HG03520 (cell line): ENCODE measurements around the gene ZSCAN9.

Source experiments
- ATAC-seq: cut with Tn5 transposase; IDR thresholded peaks from one replicate; pipeline ENCODE4 v1.9.1; 2021; ENCODE audit warnings: mild to moderate bottlenecking, moderate library complexity; ENCODE audit not compliant: unreplicated experiment

The ZSCAN9 gene

DNA sequence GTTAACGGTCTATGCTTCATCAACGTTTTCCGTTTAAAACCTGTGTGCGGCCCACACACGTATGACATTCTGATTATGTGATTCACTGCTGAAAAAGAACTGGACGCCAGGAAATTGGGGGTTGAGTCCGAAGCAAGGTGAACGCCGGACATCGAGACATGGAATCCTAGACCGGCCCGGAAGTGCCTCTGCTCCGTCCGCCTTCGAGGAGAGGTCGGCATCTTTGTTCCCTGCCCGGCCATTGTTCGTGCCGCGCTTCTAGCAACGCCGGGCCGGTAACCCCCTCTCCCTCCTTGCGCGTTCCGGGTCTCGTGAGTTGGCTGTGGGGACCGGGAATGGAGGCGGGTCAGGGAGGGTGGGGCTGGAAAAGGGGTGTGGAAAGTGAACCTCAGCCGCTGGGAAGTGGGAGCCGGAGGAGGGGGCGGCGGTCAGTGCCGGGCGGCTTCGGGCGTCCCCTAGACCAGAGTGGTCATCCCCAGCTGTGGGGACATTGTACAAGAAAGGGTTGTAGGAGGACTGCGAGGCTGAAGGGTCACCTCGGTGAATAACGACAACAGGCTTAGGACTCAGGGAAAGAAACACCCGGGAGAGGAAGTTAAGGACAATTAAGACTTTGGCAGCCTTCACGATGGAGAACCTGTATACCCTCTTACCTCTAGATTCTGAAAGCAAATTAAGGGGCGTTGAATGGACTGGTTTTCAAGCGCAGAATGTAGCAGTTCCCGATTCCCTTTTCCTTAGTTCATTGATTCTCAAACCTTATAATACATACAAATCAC lies at the start of gene ZSCAN9:
Gene ZSCAN9 (plus strand): TSS at position 220 of the 779 bp plus-strand sequence. CDS start 1,810 bp downstream, outside the sequence.
- ATAC-seq: peak; percentile 82

DNA sequence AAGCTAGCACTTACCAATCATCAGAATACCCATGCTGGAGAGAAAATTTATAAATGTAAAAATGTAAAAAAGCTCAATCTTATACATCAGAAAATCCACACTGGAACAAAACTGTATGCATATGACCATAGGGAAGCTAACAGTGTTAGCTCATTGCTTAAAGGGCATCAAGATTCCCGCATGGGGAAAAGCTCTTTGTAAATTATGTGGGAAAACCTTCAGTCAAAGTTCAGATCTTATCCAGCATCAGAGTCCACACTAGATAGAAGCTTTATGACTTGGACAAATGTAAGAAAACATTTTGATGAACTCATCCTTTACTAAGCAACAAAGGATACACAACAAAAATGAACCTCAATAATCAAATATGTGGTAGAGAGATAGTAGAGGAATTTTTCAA lies 48.7 kb upstream of the ZSCAN9 start:
- no peak for ATAC-seq

DNA sequence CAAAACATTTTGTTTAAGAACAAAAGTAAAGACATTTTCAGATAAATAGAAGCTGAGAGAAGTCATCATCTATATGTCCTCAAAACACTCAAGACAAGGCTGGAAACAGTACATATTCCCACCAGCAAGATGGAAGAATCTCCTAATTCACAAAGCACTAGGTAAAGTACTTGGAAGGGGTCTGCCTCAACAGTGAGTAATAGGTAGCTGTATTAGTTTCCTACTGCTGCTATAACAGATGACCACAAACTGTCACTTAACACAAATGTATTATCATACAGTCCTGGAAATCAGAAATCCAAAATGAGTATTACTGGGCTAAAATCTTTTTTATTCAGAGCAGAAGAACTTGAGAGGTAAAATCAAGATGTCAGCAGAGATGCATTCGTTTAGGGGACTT lies 42.8 kb upstream of the ZSCAN9 start:
- ATAC-seq: no peak

DNA sequence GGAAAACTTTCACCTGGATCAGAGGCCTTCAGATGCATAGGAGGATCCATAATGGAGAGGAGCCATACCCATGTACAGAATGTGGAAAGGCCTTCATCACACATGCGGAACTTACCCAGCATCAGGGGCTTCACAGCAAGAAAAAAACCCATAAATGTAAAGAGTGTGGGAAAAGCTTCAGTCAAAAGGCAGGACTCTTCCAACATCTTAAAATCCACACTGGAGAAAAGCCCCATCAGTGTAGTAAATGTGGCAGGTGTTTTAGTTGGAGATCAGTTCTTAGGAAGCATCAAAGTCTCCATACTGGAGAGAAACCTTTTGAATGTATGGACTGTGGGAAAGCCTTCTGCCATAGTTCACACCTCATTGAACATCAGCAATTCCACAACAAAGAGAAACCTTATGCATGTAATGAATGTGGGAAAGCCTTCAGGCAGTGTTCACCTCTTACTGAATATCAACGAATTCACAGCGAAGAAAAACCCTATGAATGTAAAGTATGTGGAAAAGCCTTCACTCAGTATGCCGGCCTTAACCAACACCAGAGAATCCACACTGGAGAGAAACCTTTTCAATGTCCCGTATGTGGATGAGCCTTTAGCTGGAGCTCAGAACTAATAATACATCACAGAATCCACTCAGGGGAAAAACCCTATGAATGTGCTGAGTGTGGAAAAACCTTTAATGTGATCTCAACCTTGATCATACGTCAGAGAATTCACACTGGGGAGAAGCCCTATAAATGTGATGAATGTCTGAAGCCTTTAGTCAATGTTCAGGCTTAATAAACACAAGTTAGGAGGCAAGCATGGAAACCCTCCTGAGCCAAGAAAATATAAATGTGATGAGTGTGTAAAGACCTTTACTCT lies 36.7 kb upstream of the ZSCAN9 start:
- ATAC-seq: no peak

DNA sequence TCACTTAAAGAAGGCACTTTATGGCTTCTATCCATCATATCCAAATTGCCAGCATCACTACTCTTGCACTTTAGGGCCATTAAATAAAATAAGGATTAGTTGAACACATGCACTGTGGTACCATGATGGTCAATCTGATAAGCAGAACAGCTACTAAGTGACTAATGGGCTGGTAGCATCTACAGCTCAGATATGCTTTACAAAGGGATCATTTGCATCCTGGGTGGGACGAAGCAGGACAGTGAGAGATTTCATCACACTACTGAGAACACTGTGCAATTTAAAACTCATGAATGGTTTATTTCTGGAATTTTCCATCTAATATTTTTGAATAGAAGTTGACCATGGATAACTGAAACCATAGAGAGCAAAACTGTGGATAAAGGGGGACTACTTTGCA lies 25.1 kb upstream of the ZSCAN9 start:
- ATAC-seq: no peak

GRCh38 chr6:28203201-28203600 lies 21.9 kb upstream of the ZSCAN9 start:
- no peak for ATAC-seq

DNA sequence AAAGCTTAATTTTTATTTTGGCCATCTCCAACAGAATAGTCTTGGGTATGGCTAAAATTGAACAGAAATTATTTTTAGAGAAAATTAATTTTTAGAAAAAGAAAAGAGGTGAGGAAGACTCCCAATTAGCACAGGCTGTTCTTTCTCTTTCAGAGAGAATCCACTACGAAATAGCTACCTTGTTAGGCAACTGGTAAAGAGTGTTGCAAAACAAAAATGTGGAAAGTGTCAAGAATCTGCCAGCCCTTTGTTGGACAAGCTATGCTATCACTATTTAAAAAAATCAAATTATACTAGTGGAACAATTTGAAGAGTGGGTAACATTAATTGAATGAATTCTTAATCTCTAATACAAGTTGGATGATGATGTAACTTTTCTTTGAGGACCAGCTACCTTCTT lies 19.2 kb upstream of the ZSCAN9 start:
- ATAC-seq: no peak

- ATAC-seq: no peak
Measured at GRCh38 chr6:28206527-28206926, 18.5 kb upstream of the ZSCAN9 start.

DNA sequence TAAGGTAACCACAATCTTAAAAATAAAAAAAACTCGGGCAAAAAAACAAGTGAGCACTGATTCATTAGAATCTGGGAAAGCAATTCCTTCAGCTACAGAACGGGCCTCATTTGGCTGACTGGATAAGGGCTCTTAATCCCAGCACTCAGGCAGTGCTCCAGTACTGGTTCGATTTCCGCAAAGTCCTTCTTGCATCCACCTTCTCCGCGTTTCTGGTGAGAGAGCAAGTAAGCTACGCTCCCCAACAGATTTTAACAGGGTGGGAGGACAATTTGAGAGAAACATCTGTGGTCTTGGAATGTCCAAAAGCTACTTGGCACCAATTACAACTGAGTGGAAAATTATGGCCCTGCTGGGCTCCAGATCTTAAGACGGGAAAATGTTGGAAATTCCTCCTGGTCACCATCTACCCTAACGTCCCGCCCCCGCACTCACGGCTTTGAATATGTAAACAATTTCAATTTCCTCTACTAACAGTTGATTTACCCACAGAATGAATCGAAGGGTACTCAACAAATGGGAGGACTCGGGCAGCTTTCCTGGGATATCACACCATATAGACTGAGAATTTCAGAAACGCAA lies 18.1 kb upstream of the ZSCAN9 start:
- no peak for ATAC-seq

- no peak for ATAC-seq
Measured at GRCh38 chr6:28207510-28208110, 17.5 kb upstream of the ZSCAN9 start.

DNA sequence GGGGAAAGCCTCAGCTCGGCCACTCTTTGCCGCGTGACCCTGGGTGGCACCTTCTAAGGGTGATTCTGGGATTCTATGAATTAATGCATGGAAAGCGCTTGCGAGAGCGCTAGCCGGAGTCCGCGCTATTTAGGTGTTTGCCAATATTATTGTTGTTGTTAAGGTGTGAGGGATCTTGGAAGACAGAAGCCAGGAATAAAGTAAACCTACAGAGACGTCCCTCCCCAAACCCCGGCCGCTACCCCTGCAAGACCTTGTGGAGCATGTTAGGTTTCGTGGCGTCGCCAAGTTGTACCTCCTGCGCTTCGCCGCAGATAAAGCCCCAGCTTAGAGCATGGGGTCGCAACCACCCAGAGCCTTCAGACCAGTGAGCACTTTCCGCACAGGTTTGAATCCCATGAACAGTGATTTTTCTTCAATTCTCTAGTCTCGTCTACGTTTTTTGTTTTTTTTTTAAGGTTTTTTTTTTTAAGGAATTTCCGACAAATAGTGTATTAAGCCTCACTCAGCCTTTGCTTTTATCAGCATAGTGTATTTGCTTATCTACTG lies 16.9 kb upstream of the ZSCAN9 start:
- ATAC-seq: no peak

DNA sequence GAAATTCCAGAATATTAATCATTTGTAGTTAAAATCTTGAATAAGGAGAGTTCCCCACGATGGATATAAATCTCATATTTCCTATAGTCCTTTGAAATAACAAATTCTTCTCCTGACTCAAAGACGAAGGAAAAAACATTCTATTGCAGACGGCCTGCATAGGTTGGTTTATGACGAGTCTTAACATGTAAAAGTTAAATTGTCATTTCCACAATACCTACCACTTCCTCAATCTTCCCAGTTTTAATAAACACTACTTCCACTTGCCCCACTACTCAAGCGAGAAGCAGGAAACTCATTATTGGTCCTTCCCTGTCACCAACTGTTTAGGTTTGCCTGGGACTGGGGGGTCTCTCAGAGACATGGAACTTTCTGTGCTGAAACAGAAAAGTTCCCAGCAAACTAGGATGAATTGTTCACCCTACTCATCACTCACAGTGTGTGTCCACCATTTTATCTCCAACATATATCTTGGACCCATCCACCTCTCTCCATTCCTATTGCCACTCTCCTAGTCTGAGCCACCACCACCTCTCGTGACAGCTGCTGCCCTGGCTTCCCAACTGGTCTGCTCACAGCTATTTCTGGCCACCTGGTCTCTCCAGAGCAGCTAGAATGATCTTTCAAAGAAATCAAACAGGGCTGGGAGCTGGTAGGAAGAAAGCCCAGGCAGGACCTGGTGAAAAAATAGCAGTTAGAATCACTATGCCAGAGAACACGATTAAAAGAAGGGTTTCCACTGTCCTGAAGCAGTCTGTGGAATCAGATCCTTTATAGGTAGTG lies 15.1 kb upstream of the ZSCAN9 start:
- no peak for ATAC-seq

DNA sequence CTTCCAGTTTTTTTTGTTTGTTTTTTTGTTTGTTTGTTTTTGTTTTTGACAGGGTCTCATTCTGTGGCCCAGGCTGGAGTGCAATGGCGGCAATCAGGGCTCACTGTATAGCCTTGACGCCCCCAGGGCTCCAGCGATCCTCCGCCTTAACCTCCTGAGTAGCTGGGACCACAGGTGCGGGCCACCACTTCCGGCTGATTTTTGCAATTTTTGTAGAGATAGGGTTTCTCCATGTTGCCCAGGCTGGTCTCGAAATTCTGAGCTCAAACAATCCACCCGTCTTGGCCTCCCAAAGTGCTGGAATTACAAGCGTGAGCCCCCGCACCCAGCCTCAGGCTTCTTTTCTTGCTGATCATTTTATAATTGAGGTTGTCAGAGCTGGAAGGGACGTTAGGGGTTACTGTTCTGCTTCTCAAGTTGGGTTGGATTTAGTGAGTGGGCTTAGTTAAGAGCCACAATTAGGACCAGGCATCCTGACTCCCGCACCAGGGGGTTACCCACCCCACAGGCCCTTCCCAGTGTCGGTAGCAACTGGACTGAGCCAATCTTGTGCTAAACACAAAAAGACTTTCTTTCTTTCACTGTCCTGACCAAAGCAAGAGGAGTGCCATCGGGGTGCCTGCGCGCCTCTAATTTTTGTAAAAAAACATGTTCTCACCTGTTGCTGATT lies 13.1 kb upstream of the ZSCAN9 start:
- ATAC-seq: no peak

- peak; percentile 47 for ATAC-seq
Measured at GRCh38 chr6:28212510-28213212, 12.4 kb upstream of the ZSCAN9 start.

DNA sequence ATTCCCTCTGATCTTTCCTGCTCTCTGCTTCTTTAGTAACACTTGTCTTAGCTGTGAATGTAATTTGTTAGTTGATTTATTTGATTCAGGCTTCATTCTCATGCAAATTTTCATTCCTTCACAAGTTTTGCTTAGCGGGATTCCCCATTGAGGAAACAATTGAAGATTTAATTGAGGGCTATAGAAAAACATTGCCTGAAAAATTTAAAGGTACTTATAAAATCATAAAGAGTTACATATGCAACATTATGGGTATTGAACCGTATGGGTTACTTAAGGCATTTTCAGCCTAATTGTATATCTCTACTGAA lies 11.9 kb upstream of the ZSCAN9 start:
- no peak for ATAC-seq

- ATAC-seq: no peak
Measured at GRCh38 chr6:28215425-28215824, 9.7 kb upstream of the ZSCAN9 start.

DNA sequence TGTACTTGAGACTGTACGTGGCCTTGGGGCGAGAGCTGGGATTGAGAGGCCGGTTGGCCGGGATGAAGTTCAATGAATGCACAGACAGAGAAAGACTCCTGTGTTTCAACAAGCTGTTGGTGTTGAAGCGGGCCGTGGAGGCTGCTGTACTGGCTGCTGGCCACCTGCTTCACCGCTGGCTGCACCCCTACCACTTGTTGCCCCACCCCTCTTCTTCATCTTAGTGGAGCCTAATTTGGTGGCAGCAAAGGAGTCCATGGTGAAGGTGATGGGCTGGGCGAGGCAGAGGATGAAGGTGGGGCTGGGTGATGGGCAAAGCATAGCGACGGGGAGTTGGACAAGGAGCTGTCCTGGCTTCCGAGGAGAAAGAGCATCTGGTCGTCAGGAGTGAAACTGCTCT lies 7.2 kb upstream of the ZSCAN9 start:
- ATAC-seq: no peak

DNA sequence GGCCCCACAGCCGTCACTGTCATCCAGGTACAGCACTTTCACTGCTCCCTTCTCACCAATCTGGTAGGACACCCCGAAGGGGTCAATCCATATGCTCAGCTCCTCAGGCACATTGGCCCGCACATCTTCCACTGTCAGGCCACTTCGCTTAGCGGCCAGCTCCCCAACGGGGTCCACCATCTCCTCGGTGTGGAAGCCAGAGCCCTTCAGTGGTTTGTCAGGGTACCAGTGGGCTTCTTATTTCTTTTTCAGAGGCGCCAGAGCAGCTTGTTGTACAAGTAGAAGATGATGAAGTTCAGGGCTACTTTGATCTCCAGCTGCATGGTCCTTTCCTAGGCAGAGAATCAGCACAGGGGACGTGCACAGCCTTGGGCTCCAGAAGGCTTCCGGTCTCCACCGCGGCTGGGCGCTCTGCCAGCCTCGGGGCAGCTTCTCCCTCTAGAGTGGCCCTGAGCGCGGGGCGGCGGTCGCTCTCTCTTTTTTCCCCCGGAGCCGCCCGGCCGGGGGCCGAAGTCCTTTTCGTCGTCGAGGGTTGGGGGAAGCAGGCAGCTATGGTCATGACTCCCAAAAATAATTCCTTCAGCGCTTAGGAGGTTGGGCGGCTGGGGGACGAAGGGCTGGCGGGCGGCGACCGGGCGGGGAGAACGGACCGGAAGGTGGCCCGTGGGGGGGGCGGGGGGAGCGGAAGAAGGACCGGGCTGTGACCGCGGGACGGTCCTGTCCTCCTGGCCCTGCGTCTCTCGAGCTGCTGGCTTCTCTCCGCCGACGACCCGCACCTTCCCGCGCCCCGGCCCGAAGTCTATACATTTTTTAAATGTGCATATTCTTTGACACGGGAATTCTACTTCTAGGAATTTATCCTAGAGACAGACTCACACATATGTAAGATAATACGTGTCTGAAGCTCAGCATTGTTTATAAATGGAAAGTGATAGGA lies 6.5 kb upstream of the ZSCAN9 start:
- ATAC-seq: peak; percentile 50
